GM19467 (cell line): ENCODE results near the gene BUD13.

ENCODE experiments used
- ATAC-seq: cut with Tn5 transposase; IDR thresholded peaks from one replicate; pipeline ENCODE4 v1.9.1; 2021; ENCODE audit warnings: mild to moderate bottlenecking, moderate library complexity; ENCODE audit not compliant: unreplicated experiment

The BUD13 gene

DNA sequence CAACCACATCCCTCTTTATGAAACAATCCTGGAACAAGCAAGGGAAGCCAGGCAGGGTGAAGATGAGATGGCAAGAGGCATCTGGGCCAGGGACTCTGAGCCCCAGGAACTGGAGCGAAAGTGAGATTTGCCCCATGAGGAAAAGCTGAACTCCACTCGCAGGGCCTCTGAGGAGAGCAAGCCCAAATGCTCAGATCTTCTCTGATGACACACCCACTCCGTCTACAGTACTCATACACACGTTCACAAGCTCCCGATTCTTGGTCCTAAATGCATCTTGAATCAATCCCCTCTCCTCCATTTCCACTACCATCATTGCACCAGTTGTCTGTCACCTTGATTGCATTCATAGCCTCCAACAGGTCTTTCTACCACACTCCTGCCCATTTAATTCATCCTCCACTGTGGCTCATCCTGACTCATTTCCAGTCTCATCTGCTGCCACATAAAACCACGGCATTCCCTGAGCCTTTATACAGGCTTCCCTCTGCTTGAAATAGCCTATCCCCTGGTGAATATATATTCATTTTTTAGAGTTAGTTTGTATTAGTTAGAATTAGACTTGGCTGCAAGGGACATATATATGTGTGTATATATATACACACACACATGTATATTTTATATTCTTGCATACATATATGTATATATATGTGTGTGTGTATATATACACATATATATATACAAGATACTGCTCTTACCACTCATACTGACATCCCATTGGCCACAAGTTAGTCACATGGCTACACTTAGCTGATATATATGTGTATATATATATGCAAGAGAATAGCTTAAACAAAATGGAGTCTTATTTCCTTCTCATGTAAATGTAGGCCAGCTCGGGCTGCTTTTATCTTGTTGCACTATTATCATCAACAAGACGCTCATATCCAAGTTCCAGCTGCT lies 20.3 kb upstream of the BUD13 start:
- ATAC-seq, result no peak

GRCh38 chr11:116792144-116792868 lies 19.5 kb upstream of the BUD13 start:
- no peak for ATAC-seq

- ATAC-seq, result no peak
Observed at GRCh38 chr11:116791813-116792143, 19.0 kb upstream of the BUD13 start, which contains the start of gene APOA5. Gene APOA5, minus strand, starts transcription at chr11:116791879. Its CDS starts 19 bp downstream, at chr11:116791860.

DNA sequence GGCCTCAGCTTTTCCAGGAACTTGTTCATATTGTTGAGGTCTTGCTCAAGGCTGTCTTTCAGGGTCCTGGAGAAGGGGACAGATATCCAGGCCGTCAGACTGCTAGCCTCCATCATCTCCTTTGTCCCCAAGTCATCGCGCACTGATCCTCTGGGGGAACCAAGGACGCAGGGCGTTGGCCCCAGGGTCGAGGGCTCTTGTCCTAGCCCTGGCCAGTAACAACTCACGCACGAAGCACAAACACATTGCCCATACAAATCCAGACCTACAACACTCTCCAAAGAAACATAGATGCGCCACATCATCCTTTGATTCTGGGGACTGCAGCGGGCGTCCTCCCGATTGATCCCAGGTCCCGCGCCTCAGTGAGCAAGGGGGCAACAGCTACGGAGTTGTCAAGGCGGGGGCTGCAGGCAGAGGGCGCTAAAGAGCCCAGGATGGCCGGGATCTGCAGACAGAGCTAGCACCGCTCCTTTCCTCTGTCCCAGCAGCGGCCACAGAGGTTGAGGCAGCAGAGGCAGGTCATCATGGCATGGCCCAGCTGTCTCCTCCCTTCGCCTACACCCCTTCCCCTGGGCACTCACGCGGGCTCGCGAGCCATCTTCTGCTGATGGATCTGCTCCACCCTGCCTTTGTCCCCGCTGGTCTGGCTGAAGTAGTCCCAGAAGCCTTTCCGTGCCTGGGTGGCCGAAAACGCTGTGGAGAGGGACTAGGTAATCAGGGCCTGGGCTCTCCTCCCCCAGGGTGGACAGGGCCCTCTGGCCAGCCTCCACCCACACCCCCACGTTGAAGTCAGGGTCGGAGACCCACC lies 18.4 kb upstream of the BUD13 start:
- no peak for ATAC-seq

GRCh38 chr11:116790167-116791001 lies 17.6 kb upstream of the BUD13 start:
- ATAC-seq, result no peak

DNA sequence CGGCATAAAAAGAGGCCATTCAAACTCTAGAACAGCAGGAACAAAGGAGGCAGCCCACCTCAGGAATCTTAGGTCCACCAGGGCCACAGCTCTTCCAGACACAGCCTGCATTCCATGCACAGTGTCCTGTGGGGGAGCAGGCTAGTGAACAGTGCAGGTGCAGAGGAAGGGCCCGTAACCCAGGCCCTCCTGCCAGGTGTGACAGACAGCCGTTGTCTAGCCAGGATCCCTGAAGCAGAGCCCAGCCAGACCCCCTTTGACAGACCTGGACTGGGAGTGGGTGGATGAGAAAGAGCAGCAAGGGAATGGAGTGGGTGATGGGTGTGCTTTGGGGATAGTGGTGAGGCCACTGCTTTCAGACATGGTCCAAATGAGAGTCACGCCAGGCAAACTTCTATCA lies 16.2 kb upstream of the BUD13 start:
- ATAC-seq, result no peak

DNA sequence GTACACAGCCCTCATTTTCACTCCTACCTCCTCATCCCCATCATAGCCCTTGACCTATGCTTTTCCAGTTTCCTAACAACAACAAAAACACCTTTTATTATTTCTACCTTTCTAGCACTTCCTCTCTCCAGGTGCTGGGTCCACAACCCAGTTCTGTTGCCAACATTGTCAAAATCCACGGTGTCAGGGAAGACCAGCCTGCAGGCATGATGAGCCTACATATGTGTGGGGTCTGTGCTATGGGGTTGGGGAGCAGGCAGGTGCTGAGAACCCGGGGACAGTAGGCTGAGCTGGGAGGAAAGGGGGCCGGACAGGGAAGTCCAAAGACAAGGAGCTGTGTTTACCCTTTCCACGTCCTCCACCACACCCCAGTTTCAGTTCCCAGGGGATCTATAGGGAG lies 15.7 kb upstream of the BUD13 start:
- ATAC-seq, result no peak

- ATAC-seq, result peak; percentile 81
Observed at GRCh38 chr11:116787786-116788486, 15.1 kb upstream of the BUD13 start, which contains the start of gene ZPR1. Gene ZPR1, minus strand, starts transcription at chr11:116788023. Its CDS starts 33 bp downstream, at chr11:116787990.

- peak; percentile 12 for ATAC-seq
Observed at GRCh38 chr11:116787436-116787785, 14.6 kb upstream of the BUD13 start.

GRCh38 chr11:116786966-116787365 lies 14.2 kb upstream of the BUD13 start:
- no peak for ATAC-seq

- ATAC-seq, result no peak
Observed at GRCh38 chr11:116786326-116786725, 13.5 kb upstream of the BUD13 start.

GRCh38 chr11:116782728-116783127 lies 9.9 kb upstream of the BUD13 start:
- no peak for ATAC-seq

- ATAC-seq, result no peak
Observed at GRCh38 chr11:116778556-116778955, 5.8 kb upstream of the BUD13 start.

GRCh38 chr11:116777056-116777455 lies 4.3 kb upstream of the BUD13 start:
- no peak for ATAC-seq

DNA sequence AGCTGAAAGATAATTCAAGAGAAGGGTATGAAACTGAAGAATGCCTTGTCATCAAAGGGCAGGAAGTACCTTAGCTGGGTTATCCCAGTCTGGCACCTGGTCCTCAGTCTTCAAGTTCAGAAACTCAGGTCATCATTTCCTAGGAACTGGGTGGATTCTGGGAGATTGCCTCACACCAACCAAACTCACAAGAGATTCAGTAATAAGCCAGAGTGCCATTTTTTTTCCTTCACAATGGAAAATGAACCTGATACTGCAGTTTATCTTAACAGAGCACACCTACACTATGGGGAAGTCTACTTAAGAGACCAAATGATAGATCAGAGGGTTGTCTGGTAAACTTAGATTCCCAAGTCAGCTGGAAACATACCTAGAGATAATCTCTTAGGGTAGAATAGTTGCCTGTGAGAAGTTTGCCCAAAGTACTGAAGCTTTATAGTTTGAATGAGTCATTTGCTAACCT lies 3.8 kb upstream of the BUD13 start:
- no peak for ATAC-seq

DNA sequence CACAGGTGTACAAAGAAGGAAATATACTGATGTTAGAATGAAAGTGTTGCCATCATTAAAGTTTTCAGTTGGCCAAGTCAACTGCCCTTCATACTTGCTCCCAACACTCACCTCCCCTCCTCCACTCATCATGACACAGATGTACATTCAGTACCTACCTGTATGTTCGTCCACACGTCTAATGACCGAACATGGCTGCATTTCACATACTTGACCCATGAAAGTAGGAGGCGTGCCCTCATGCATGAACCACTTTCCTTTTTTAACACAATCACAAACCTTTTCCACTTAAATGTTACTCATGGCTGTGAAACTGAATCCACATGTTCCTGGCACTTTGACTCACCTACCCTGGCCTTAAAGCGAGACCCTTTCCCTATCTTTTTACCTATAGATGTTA lies 3.2 kb upstream of the BUD13 start:
- no peak for ATAC-seq

DNA sequence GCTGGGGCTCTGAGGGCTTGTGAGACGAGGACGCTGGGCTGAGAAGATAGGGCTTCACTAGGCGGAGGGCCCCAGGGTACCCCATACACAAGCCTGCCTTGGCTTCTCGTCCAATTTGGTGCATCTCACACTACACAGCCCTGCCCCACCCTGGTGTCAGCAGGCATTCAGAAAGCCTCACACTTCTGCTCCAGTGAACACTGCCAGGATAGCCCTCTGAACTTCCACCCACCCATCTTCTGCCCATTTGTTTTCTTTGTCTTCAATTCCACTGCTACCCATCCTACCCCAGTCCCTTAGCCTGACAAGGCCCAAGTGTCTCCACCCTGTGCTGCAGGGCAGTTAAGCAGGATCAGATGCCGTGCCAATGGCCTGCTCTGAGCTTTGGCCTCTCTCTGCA lies 1.9 kb upstream of the BUD13 start:
- ATAC-seq, result no peak

DNA sequence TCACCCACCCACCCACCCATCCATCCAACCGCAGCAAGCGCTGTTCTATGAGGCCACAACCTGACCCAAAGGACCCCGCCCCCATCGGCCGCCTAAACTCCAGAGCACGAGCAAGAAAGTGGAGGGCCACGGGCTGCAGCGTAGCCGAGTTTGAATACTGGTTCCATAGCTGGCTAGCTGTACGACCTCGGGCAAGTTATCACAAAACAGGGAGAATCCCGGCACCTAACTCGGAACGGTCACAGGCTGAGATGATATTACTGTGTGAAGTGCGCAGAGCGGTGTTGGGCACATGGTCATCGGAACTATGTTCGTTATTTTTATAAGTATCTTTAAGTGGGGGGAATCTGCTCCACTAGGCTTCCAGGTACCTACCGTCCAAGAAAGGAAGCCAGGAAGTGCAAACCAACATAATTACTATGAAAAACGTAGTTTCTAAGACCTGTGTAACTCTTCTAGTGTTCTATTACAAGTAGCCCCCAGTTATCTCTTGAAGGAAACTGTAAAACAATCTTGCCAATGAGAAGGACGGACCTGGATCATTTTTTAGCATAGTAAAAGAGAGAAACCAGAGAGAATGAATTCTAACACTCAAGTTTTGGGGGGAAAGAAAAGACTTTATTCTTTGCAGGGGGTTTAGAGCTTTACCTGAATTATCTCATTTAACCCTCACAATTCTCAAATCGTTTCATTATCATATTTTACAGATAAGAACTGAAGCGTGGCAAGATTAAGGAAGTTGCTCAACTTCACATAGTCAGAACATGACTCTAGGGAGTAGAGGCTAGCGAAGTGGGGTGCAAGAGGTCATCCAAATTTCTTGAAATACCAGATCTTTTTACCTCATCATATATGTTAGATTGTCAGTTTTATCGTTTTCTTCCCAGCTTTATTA lies 663 bp upstream of the BUD13 start:
- ATAC-seq, result peak; percentile 4

- no peak for ATAC-seq
Observed at GRCh38 chr11:116771935-116772334, 852 bp downstream of the BUD13 start.
